Osteocyte (in vitro differentiated cells): Measurements from ENCODE around the gene B4GALNT3. TPM values are rescaled to one million over a fixed set of nuclear protein-coding genes. Genes with fewer than 3 reads are reported as not detected.

ENCODE experiments used
- DNase-seq: peaks from one replicate; pipeline ENCODE4 v3.0.0; 2021; ENCODE audit warnings: mixed read lengths; ENCODE audit not compliant: unreplicated experiment; ENCODE audit errors: extremely low spot score
- H3K27ac Mint-ChIP-seq: one replicate; pipeline ENCODE4 v1.8.0; 2021; ENCODE audit warnings: mild to moderate bottlenecking, mixed read lengths; ENCODE audit not compliant: unreplicated experiment
- H3K27me3 Mint-ChIP-seq: one replicate; pipeline ENCODE4 v1.8.0; 2021; ENCODE audit warnings: mixed read lengths; ENCODE audit not compliant: unreplicated experiment
- H3K36me3 Mint-ChIP-seq: one replicate; pipeline ENCODE4 v1.8.0; 2021; ENCODE audit warnings: mixed read lengths; ENCODE audit not compliant: unreplicated experiment
- H3K4me1 Mint-ChIP-seq: one replicate; pipeline ENCODE4 v1.8.0; 2021; ENCODE audit warnings: mixed read lengths; ENCODE audit not compliant: unreplicated experiment
- H3K4me3 Mint-ChIP-seq: one replicate; pipeline ENCODE4 v1.8.0; 2021; ENCODE audit warnings: mild to moderate bottlenecking, moderate library complexity, mixed read lengths; ENCODE audit not compliant: unreplicated experiment
- H3K9me3 Mint-ChIP-seq: one replicate; pipeline ENCODE4 v1.8.0; 2021; ENCODE audit warnings: mixed read lengths; ENCODE audit not compliant: unreplicated experiment
- total RNA-seq: library from RNA; stranded (reverse); gene quantifications from 2 replicates; pipeline ENCODE4 v1.2.1, GENCODE V29; 2021
- TF ChIP-seq, protein P1 (sequence below): fragments of 200-600 bp; sonication (generic); IDR thresholded peaks from 2 replicates; pipeline ENCODE4 v1.5.0; 2021; ENCODE audit warnings: antibody characterized with exemption, mild to moderate bottlenecking, moderate library complexity

The B4GALNT3 gene
- total RNA-seq, 1 donor from 2014 or later: 0.27 TPM

DNA sequence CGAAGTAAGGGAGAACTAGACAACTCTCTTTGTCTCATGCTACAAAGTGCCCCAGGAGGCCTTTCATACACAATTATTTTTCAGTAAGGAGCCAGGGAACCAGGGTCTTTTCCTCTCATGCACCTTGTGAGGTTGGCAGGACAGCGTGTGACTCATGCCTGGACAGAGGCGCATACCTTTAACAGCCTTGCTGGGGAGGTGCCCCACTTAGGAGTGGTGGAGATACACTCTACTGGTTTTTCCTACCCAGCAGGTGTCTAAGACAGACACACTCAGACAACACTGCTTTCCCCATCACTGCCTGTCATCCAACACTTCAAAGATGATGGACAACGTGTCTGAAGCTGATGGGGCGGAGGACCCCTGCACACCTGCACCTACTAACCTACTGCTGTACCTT is 49.1 kb downstream of the B4GALNT3 start:
- TF ChIP-seq, protein P1, sequence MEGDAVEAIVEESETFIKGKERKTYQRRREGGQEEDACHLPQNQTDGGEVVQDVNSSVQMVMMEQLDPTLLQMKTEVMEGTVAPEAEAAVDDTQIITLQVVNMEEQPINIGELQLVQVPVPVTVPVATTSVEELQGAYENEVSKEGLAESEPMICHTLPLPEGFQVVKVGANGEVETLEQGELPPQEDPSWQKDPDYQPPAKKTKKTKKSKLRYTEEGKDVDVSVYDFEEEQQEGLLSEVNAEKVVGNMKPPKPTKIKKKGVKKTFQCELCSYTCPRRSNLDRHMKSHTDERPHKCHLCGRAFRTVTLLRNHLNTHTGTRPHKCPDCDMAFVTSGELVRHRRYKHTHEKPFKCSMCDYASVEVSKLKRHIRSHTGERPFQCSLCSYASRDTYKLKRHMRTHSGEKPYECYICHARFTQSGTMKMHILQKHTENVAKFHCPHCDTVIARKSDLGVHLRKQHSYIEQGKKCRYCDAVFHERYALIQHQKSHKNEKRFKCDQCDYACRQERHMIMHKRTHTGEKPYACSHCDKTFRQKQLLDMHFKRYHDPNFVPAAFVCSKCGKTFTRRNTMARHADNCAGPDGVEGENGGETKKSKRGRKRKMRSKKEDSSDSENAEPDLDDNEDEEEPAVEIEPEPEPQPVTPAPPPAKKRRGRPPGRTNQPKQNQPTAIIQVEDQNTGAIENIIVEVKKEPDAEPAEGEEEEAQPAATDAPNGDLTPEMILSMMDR: no peak
- peaks cover 17% of the 10 kb centered on the region for H3K27me3 Mint-ChIP-seq
- no peak overlapping the region for H3K4me3 Mint-ChIP-seq
- no peaks in the 10 kb centered on the region for H3K9me3 Mint-ChIP-seq
- no peaks in the 10 kb centered on the region for H3K36me3 Mint-ChIP-seq
- peaks cover 14% of the 10 kb centered on the region for H3K4me1 Mint-ChIP-seq
- no peak overlapping the region for H3K27ac Mint-ChIP-seq
- DNase-seq: no peak

DNA sequence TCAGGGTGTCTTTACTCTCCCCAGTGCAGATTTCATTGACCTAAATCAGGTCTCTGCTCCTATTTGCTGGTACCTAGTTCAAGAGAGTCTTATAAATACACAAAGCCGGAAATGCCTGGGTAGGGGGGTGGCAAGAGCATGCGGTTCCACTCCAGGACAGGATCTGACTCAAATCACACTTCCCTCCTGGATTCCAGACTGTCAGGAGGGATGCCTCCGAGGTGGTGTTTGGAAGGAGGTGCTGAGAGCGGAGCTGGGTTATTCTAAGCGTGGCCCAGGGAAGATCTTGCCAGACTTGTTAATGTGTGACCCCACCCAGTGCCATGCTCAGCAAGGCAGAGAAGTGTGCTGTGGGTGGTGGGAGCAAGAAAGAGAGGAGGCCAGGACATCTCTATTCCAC is 49.8 kb downstream of the B4GALNT3 start:
- peaks cover 16% of the 10 kb centered on the region for H3K27me3 Mint-ChIP-seq
- H3K4me1 Mint-ChIP-seq: peaks cover 14% of the 10 kb centered on the region

DNA sequence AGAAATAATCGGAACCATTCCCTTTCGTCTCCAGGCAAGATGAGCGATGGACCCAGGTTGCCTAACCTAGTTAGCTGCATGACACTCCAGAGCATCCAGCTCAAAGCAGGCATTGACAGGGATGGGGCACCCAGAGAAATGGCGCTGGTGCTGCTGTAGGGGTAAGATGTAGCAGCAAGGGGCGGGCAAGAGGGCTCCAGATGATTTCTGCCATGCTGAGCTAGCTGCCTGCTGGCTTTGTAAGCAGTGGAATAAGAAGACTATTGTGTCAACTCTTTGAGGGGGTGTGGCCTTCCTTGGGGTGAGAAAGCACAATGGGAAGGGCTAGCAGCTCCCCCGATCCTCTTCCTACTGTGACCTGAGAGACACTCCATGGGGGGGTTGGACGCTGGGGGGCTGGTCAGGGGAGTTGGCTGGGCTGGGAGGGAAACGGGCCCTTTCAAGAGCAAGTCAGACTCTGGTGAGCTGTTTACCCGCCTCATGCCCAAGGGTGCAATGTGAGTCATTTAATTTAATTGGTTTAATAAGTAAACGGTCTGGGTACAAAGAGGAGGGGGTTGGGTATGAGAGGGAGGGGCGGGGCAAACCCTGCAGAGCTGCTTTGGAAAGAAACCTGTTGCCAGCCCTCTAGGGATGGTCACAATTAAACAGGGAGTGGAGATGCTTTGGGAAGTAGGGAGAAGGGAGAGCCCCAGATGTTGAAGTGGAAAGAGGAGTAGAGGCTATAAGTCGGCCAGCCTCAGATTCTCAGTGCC is 50.5 kb downstream of the B4GALNT3 start:
- DNase-seq: no peak
- no peaks in the 10 kb centered on the region for H3K9me3 Mint-ChIP-seq
- no peak overlapping the region for H3K4me3 Mint-ChIP-seq
- no peak overlapping the region for H3K27ac Mint-ChIP-seq
- TF ChIP-seq, protein P1: no peak
- H3K4me1 Mint-ChIP-seq: peaks cover 14% of the 10 kb centered on the region
- no peaks in the 10 kb centered on the region for H3K36me3 Mint-ChIP-seq
- H3K27me3 Mint-ChIP-seq: peaks cover 9% of the 10 kb centered on the region

More for the DNA sequence above, 49.8 kb downstream of the B4GALNT3 start:
- H3K36me3 Mint-ChIP-seq: no peaks in the 10 kb centered on the region
- no peak overlapping the region for H3K27ac Mint-ChIP-seq
- DNase-seq: no peak
- H3K4me3 Mint-ChIP-seq: no peak overlapping the region
- TF ChIP-seq, protein P1: no peak
- H3K9me3 Mint-ChIP-seq: no peaks in the 10 kb centered on the region

GRCh38 chr12:512933-513332 is 53.2 kb downstream of the B4GALNT3 start:
- TF ChIP-seq, protein P1: no peak
- Mint-ChIP-seq H3K9me3 (no peaks in the 10 kb centered on the region), H3K4me3 (no peak overlapping the region), H3K27ac (no peak overlapping the region), H3K27me3 (no peaks in the 10 kb centered on the region), H3K36me3 (no peaks in the 10 kb centered on the region), H3K4me1 (peaks cover 14% of the 10 kb centered on the region)
- DNase-seq: no peak

- no peak overlapping the region for H3K27ac Mint-ChIP-seq
Measured at GRCh38 chr12:513446-513845, 53.7 kb downstream of the B4GALNT3 start.

More at GRCh38 chr12:513446-513845, 53.7 kb downstream of the B4GALNT3 start:
- Mint-ChIP-seq H3K9me3 (no peaks in the 10 kb centered on the region), H3K36me3 (no peaks in the 10 kb centered on the region), H3K27me3 (no peaks in the 10 kb centered on the region), H3K4me3 (no peak overlapping the region), H3K4me1 (peaks cover 14% of the 10 kb centered on the region)
- TF ChIP-seq, protein P1: no peak
- no peak for DNase-seq
